Measurements from ENCODE around the gene SEC16A.

The SEC16A gene

GRCh38 chr9:136465500-136466154 is 17.2 kb downstream of the SEC16A start:
- no peak for DNase-seq

- no peak for DNase-seq
Measured at GRCh38 chr9:136464241-136464640, 18.6 kb downstream of the SEC16A start.

GRCh38 chr9:136463578-136463977 is 19.3 kb downstream of the SEC16A start:
- no peak for DNase-seq

GRCh38 chr9:136462664-136463063 is 20.2 kb downstream of the SEC16A start:
- DNase-seq: no peak

GRCh38 chr9:136460772-136461325 is 22.0 kb downstream of the SEC16A start:
- no peak for DNase-seq

GRCh38 chr9:136459425-136459824 is 23.4 kb downstream of the SEC16A start:
- DNase-seq: no peak

GRCh38 chr9:136457326-136457725 is 25.5 kb downstream of the SEC16A start:
- DNase-seq: no peak

GRCh38 chr9:136456258-136456657 is 26.6 kb downstream of the SEC16A start:
- no peak for DNase-seq

- DNase-seq: no peak
Measured at GRCh38 chr9:136455043-136456002, 27.5 kb downstream of the SEC16A start.

GRCh38 chr9:136454026-136454796 is 28.6 kb downstream of the SEC16A start:
- no peak for DNase-seq

GRCh38 chr9:136453326-136453725 is 29.5 kb downstream of the SEC16A start:
- no peak for DNase-seq

GRCh38 chr9:136451221-136451877 is 31.5 kb downstream of the SEC16A start:
- no peak for DNase-seq

- DNase-seq: no peak
Measured at GRCh38 chr9:136448655-136449054, 34.2 kb downstream of the SEC16A start.

- DNase-seq: no peak
Measured at GRCh38 chr9:136447173-136447778, 35.6 kb downstream of the SEC16A start.

- no peak for DNase-seq
Measured at GRCh38 chr9:136445799-136446198, 37.0 kb downstream of the SEC16A start.

- no peak for DNase-seq
Measured at GRCh38 chr9:136444102-136444501, 38.7 kb downstream of the SEC16A start.

- DNase-seq: no peak
Measured at GRCh38 chr9:136443687-136444086, 39.2 kb downstream of the SEC16A start.

- DNase-seq: no peak
Measured at GRCh38 chr9:136443087-136443486, 39.8 kb downstream of the SEC16A start.

- no peak for DNase-seq
Measured at GRCh38 chr9:136442265-136442664, 40.6 kb downstream of the SEC16A start.

- DNase-seq: no peak
Measured at GRCh38 chr9:136441681-136442245, 41.1 kb downstream of the SEC16A start.

GRCh38 chr9:136441191-136441680 is 41.6 kb downstream of the SEC16A start:
- no peak for DNase-seq

Data from NCI-H1930 (cell line).